ENCODE data around the gene CCDC107. TPM values are rescaled to one million over a fixed set of nuclear protein-coding genes. Genes with fewer than 3 reads are reported as not detected.

CCDC107 gene
- total RNA-seq, 1 donor from 2014 or later: 32.5 TPM

GRCh38 chr9:35695943-35696401 lies 37.9 kb downstream of the CCDC107 start:
- H3K4me1 Mint-ChIP-seq (ENCODE audit: low read depth, unreplicated experiment): peaks cover 5% of the 10 kb centered on the region
- no peaks in the 10 kb centered on the region for H3K36me3 Mint-ChIP-seq (ENCODE audit: unreplicated experiment)
- H3K4me3 Mint-ChIP-seq (ENCODE audit: unreplicated experiment): no peak overlapping the region
- H3K27ac Mint-ChIP-seq (ENCODE audit: unreplicated experiment): no peak overlapping the region
- peaks cover 8% of the 10 kb centered on the region for H3K27me3 Mint-ChIP-seq (ENCODE audit: unreplicated experiment)
- no peak for TF ChIP-seq CTCF (IDR thresholded peaks at IDR 0.05; ENCODE audit: partially characterized antibody, unreplicated experiment)
- H3K9me3 Mint-ChIP-seq (ENCODE audit: unreplicated experiment): peaks cover 5% of the 10 kb centered on the region
- no peak for DNase-seq

- Mint-ChIP-seq H3K36me3 (ENCODE audit: unreplicated experiment) (no peaks in the 10 kb centered on the region), H3K9me3 (ENCODE audit: unreplicated experiment) (peaks cover 3% of the 10 kb centered on the region), H3K27me3 (ENCODE audit: unreplicated experiment) (peaks cover 4% of the 10 kb centered on the region), H3K27ac (ENCODE audit: unreplicated experiment) (no peak overlapping the region), H3K4me1 (ENCODE audit: low read depth, unreplicated experiment) (peaks cover 3% of the 10 kb centered on the region), H3K4me3 (ENCODE audit: unreplicated experiment) (no peak overlapping the region)
- peak; percentile 67 for DNase-seq
- peak; percentile 85 for TF ChIP-seq CTCF (IDR thresholded peaks at IDR 0.05; ENCODE audit: partially characterized antibody, unreplicated experiment)
These were observed 38.6 kb downstream of the CCDC107 start for GRCh38 chr9:35696520-35697215.

- TF ChIP-seq CTCF (IDR thresholded peaks at IDR 0.05; ENCODE audit: partially characterized antibody, unreplicated experiment): no peak
- H3K27me3 Mint-ChIP-seq (ENCODE audit: unreplicated experiment): peaks cover 2% of the 10 kb centered on the region
- peak overlapping the region; percentile 34 for H3K4me3 Mint-ChIP-seq (ENCODE audit: unreplicated experiment)
- H3K36me3 Mint-ChIP-seq (ENCODE audit: unreplicated experiment): no peaks in the 10 kb centered on the region
- H3K9me3 Mint-ChIP-seq (ENCODE audit: unreplicated experiment): no peaks in the 10 kb centered on the region
- no peaks in the 10 kb centered on the region for H3K4me1 Mint-ChIP-seq (ENCODE audit: low read depth, unreplicated experiment)
- no peak overlapping the region for H3K27ac Mint-ChIP-seq (ENCODE audit: unreplicated experiment)
- DNase-seq: no peak
These were observed 39.4 kb downstream of the CCDC107 start for GRCh38 chr9:35697486-35697885.

GRCh38 chr9:35698231-35698630 lies 40.1 kb downstream of the CCDC107 start:
- Mint-ChIP-seq H3K27me3 (ENCODE audit: unreplicated experiment) (peaks cover 2% of the 10 kb centered on the region), H3K9me3 (ENCODE audit: unreplicated experiment) (no peaks in the 10 kb centered on the region), H3K36me3 (ENCODE audit: unreplicated experiment) (no peaks in the 10 kb centered on the region), H3K4me1 (ENCODE audit: low read depth, unreplicated experiment) (no peaks in the 10 kb centered on the region), H3K27ac (ENCODE audit: unreplicated experiment) (no peak overlapping the region), H3K4me3 (ENCODE audit: unreplicated experiment) (no peak overlapping the region)
- no peak for DNase-seq
- no peak for TF ChIP-seq CTCF (IDR thresholded peaks at IDR 0.05; ENCODE audit: partially characterized antibody, unreplicated experiment)

GRCh38 chr9:35700031-35700430 lies 41.9 kb downstream of the CCDC107 start:
- no peaks in the 10 kb centered on the region for H3K4me1 Mint-ChIP-seq (ENCODE audit: low read depth, unreplicated experiment)

More at GRCh38 chr9:35700031-35700430, 41.9 kb downstream of the CCDC107 start:
- H3K27me3 Mint-ChIP-seq (ENCODE audit: unreplicated experiment): peaks cover 2% of the 10 kb centered on the region
- H3K4me3 Mint-ChIP-seq (ENCODE audit: unreplicated experiment): no peak overlapping the region
- no peaks in the 10 kb centered on the region for H3K36me3 Mint-ChIP-seq (ENCODE audit: unreplicated experiment)
- no peaks in the 10 kb centered on the region for H3K9me3 Mint-ChIP-seq (ENCODE audit: unreplicated experiment)
- no peak overlapping the region for H3K27ac Mint-ChIP-seq (ENCODE audit: unreplicated experiment)
- TF ChIP-seq CTCF (IDR thresholded peaks at IDR 0.05; ENCODE audit: partially characterized antibody, unreplicated experiment): no peak
- DNase-seq: no peak

Data from glutamatergic neuron (in vitro differentiated cells).